CD4-positive, alpha-beta T cell (primary cell): Measurements from ENCODE around the gene ARHGAP26. TPM values are rescaled to one million over a fixed set of nuclear protein-coding genes. Genes with fewer than 3 reads are reported as not detected.

Source experiments
- ATAC-seq: fragments of 200-7000 bp; cut with Tn5 transposase; one replicate; pipeline ENCODE4 v1.10.0; 2022; ENCODE audit warnings: mild to moderate bottlenecking; ENCODE audit not compliant: poor library complexity
- CTCF ChIA-PET: fragments of 350-600 bp; sonication (Branson Sonifier 250); formaldehyde crosslinking; loops from one replicate; lab custom pipeline; 2021; ENCODE audit warnings: antibody characterized with exemption, inconsistent platforms; lab: Charles Lee
- POLR2A ChIA-PET: fragments of 350-600 bp; sonication (Branson Sonifier 250); formaldehyde crosslinking; loops from one replicate; lab custom pipeline; 2021; ENCODE audit warnings: antibody characterized with exemption, inconsistent platforms; lab: Charles Lee
- DNase-seq, 14 experiments: peaks; one replicate each; pipeline ENCODE4 v3.0.0-alpha.2; 2013 to 2020; ENCODE audit warnings: mixed read lengths in 2 of 14
- H3K27ac ChIP-seq, 2 donors: one replicate each; pipeline versions ENCODE4 v1.5.1 to v1.7.0; 2013; ENCODE audit warnings: low read length in 2 of 2, low read depth in 1 of 2, mild to moderate bottlenecking in 1 of 2
- H3K27me3 ChIP-seq, 2 experiments: 1 replicate in 1 of 2; 2 replicates in 1 of 2; pipeline versions ENCODE4 v1.6.1 to v1.7.0; 2013; ENCODE audit warnings: low read length in 2 of 2, control low read depth in 1 of 2, mild to moderate bottlenecking in 1 of 2, moderate library complexity in 1 of 2; ENCODE audit not compliant: insufficient read depth in 2 of 2, control insufficient read depth in 1 of 2
- H3K36me3 ChIP-seq: one replicate; pipeline ENCODE4 v1.6.1; 2013; ENCODE audit warnings: low read length, control low read depth; ENCODE audit not compliant: insufficient read depth
- H3K4me1 ChIP-seq: one replicate; pipeline ENCODE4 v1.6.1; 2013; ENCODE audit warnings: low read length, control low read depth; ENCODE audit not compliant: insufficient read depth
- H3K4me3 ChIP-seq: one replicate; pipeline ENCODE4 v1.5.1; 2013; ENCODE audit warnings: mild to moderate bottlenecking, low read length, moderate library complexity
- H3K9me3 ChIP-seq, 2 experiments: 1 replicate in 1 of 2; 2 replicates in 1 of 2; pipeline versions ENCODE4 v1.6.1 to v1.7.0; 2013; ENCODE audit warnings: low read length in 2 of 2, mild to moderate bottlenecking in 2 of 2, control low read depth in 1 of 2, moderate library complexity in 1 of 2; ENCODE audit not compliant: control insufficient read depth in 1 of 2, insufficient read depth in 1 of 2
- H3K27ac Mint-ChIP-seq: one replicate; pipeline ENCODE4 v1.8.0; 2020; ENCODE audit warnings: mixed read lengths
- H3K27me3 Mint-ChIP-seq: one replicate; pipeline ENCODE4 v1.8.0; 2021; ENCODE audit warnings: mixed read lengths
- H3K36me3 Mint-ChIP-seq: one replicate; pipeline ENCODE4 v1.8.0; 2021; ENCODE audit warnings: low read depth, mixed read lengths
- H3K4me1 Mint-ChIP-seq: one replicate; pipeline ENCODE4 v1.8.0; 2021; ENCODE audit warnings: low read depth, mixed read lengths
- H3K4me3 Mint-ChIP-seq: one replicate; pipeline ENCODE4 v1.8.0; 2020; ENCODE audit warnings: mild to moderate bottlenecking, mixed read lengths
- H3K9me3 Mint-ChIP-seq: one replicate; pipeline ENCODE4 v1.8.0; 2020; ENCODE audit warnings: mixed read lengths
- intact Hi-C, 2 experiments: fragments of 100-400 bp; cut with DNase I in 1 of 2; cut with micrococcal nuclease in 1 of 2; formaldehyde crosslinking; loops; one replicate each; pipeline versions ENCODE4 v1.15.1 to v1.9.0; 2023 to 2025; cut with DNase I, micrococcal nuclease
- total RNA-seq, 174 experiments: library from RNA in 2 of 174; stranded (reverse) in 2 of 174; gene quantifications; one replicate each; pipeline ENCODE4 v1.2.3 and lab custom pipeline; 2021 to 2026
- TF ChIP-seq, protein P1 (sequence below): fragments of 200-600 bp; IDR thresholded peaks from one replicate; pipeline ENCODE4 v1.8.0; 2022; ENCODE audit warnings: antibody characterized with exemption, mild to moderate bottlenecking

ARHGAP26 gene
- total RNA-seq, 2 experiments from 2014 or later, result 24.9 to 27.3 TPM

DNA sequence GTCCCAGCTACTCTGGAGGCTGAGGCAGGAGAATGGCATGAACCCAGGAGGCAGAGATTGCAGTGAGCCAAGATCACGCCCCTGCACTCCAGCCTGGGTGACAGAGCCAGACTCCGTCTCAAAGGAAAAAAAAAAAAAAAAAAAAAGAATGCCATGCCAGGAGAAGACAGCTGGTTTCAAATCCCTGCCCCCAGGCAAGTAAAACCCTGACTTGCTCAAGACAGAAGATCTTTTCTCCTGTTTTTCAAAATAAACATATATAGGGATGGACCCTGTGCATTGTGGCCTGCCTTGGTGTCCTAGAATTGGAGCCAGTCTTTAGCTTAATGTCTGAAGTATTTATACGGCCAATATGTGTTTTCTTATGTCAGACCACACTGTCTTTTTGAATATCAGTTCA lies 456.2 kb downstream of the ARHGAP26 start:
- H3K27ac Mint-ChIP-seq, result no peak overlapping the region
- POLR2A ChIA-PET, result interaction anchor here (0.7 kb wide), 1 partner anchor 185 kb away, joined by 4 read pairs; no protein-coding TSS in a partner anchor
- no peaks in the 10 kb centered on the region for H3K9me3 Mint-ChIP-seq
- Histone ChIP-seq H3K36me3 (no peaks in the 10 kb centered on the region), H3K9me3 (no peaks in the 10 kb centered on the region), H3K4me3 (no peak overlapping the region), H3K27ac (no peak overlapping the region), H3K4me1 (peaks cover 50% of the 10 kb centered on the region), H3K27me3 (no peaks in the 10 kb centered on the region)
- intact Hi-C loops, result loop anchor here in 1 of 2 experiments (10.0 kb wide), 1 partner anchor 958 kb away; no protein-coding TSS in a partner anchor
- CTCF ChIA-PET, result no interaction called here
- no peaks in the 10 kb centered on the region for H3K27me3 Mint-ChIP-seq
- H3K36me3 Mint-ChIP-seq, result no peaks in the 10 kb centered on the region
- DNase-seq, result no peak
- H3K4me1 Mint-ChIP-seq, result peaks cover 59% of the 10 kb centered on the region
- TF ChIP-seq, protein P1, sequence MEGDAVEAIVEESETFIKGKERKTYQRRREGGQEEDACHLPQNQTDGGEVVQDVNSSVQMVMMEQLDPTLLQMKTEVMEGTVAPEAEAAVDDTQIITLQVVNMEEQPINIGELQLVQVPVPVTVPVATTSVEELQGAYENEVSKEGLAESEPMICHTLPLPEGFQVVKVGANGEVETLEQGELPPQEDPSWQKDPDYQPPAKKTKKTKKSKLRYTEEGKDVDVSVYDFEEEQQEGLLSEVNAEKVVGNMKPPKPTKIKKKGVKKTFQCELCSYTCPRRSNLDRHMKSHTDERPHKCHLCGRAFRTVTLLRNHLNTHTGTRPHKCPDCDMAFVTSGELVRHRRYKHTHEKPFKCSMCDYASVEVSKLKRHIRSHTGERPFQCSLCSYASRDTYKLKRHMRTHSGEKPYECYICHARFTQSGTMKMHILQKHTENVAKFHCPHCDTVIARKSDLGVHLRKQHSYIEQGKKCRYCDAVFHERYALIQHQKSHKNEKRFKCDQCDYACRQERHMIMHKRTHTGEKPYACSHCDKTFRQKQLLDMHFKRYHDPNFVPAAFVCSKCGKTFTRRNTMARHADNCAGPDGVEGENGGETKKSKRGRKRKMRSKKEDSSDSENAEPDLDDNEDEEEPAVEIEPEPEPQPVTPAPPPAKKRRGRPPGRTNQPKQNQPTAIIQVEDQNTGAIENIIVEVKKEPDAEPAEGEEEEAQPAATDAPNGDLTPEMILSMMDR, result no peak
- ATAC-seq, result no peak
- H3K4me3 Mint-ChIP-seq, result no peak overlapping the region

DNA sequence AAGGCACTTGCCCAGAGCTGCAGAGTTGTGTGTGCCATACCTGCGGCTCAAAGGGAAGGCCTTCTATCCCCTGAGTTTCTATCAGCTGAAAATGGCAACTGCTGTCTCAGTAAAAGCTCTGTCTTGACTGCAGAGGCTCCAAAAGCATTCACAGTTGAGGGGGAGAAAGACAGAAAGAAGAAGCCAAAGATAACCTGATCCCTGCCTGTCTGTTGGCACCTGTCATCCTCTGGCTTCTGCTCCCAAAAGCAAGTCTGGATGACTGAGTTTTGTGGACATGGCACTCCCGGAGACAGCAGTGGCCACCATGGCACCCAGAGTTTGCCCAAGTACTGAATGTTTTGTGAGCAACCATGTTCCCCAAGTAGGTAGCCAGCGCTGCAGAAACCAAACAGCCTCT lies 456.7 kb downstream of the ARHGAP26 start:
- ChIA-PET CTCF (no interaction called here), POLR2A (no interaction called here)
- Mint-ChIP-seq H3K27me3 (no peaks in the 10 kb centered on the region), H3K4me1 (peaks cover 53% of the 10 kb centered on the region), H3K4me3 (no peak overlapping the region), H3K36me3 (no peaks in the 10 kb centered on the region), H3K27ac (no peak overlapping the region), H3K9me3 (no peaks in the 10 kb centered on the region)
- TF ChIP-seq, protein P1, result no peak
- Histone ChIP-seq H3K4me1 (peaks cover 45% of the 10 kb centered on the region), H3K4me3 (no peak overlapping the region), H3K27me3 (no peaks in the 10 kb centered on the region), H3K27ac (no peak overlapping the region), H3K36me3 (no peaks in the 10 kb centered on the region), H3K9me3 (no peaks in the 10 kb centered on the region)
- intact Hi-C loops, result loop anchor here in 1 of 2 experiments (10.0 kb wide), 1 partner anchor 958 kb away; no protein-coding TSS in a partner anchor
- ATAC-seq, result no peak
- no peak for DNase-seq

- no peak overlapping the region for H3K4me3 Mint-ChIP-seq
- peaks cover 49% of the 10 kb centered on the region for H3K4me1 Mint-ChIP-seq
- H3K9me3 ChIP-seq, result no peaks in the 10 kb centered on the region
- no peaks in the 10 kb centered on the region for H3K36me3 ChIP-seq
- no peaks in the 10 kb centered on the region for H3K27me3 ChIP-seq
- TF ChIP-seq, protein P1, result no peak
- H3K27ac Mint-ChIP-seq, result no peak overlapping the region
- no peaks in the 10 kb centered on the region for H3K27me3 Mint-ChIP-seq
- H3K4me3 ChIP-seq, result no peak overlapping the region
- no peaks in the 10 kb centered on the region for H3K9me3 Mint-ChIP-seq
- intact Hi-C loops, result loop anchor here in 1 of 2 experiments (10.0 kb wide), 1 partner anchor 958 kb away; no protein-coding TSS in a partner anchor
- peaks cover 41% of the 10 kb centered on the region for H3K4me1 ChIP-seq
- no peak overlapping the region for H3K27ac ChIP-seq
- H3K36me3 Mint-ChIP-seq, result no peaks in the 10 kb centered on the region
- ChIA-PET POLR2A (no interaction called here), CTCF (no interaction called here)
- DNase-seq, result no peak
- no peak for ATAC-seq
Measured at GRCh38 chr5:143227301-143227700, 457.1 kb downstream of the ARHGAP26 start.
